T-helper 17 cell (primary cell): ENCODE measurements around the gene RSAD2. TPM values are rescaled to one million over a fixed set of nuclear protein-coding genes. Genes with fewer than 3 reads are reported as not detected.
"Not testable (repeated sequence)": the region's sequence is repeated elsewhere in the genome, so short reads cannot be mapped to it uniquely, and the experiment has no call there.

ENCODE experiments used
- ATAC-seq: fragments of 150-1000 bp; cut with Tn5 transposase; 2 replicates; pipeline ENCODE4 v1.10.0; 2021; ENCODE audit warnings: mild to moderate bottlenecking, moderate library complexity
- DNase-seq, 3 donors: peaks; one replicate each; pipeline versions ENCODE4 v3.0.0 to v3.0.0-alpha.2; 2020 to 2021
- H3K9me3 ChIP-seq: one replicate; pipeline ENCODE4 v1.7.0; 2013; ENCODE audit warnings: low read length, mild to moderate bottlenecking; ENCODE audit not compliant: control insufficient read depth, poor library complexity, severe bottlenecking
- H3K27ac Mint-ChIP-seq: one replicate; pipeline ENCODE4 v1.8.0; 2022; ENCODE audit warnings: mild to moderate bottlenecking, moderate library complexity, mixed read lengths
- H3K27me3 Mint-ChIP-seq: one replicate; pipeline ENCODE4 v1.8.0; 2022; ENCODE audit warnings: mixed read lengths
- H3K36me3 Mint-ChIP-seq: one replicate; pipeline ENCODE4 v1.8.0; 2022; ENCODE audit warnings: low read depth, mixed read lengths
- H3K4me1 Mint-ChIP-seq: one replicate; pipeline ENCODE4 v1.8.0; 2022; ENCODE audit warnings: mild to moderate bottlenecking, mixed read lengths
- H3K4me3 Mint-ChIP-seq: one replicate; pipeline ENCODE4 v1.8.0; 2022; ENCODE audit warnings: mild to moderate bottlenecking, moderate library complexity, mixed read lengths
- total RNA-seq, 4 donors: library from RNA in 2 of 4; stranded (reverse) in 2 of 4; gene quantifications; one replicate each; pipeline ENCODE4 v1.2.3 and lab custom pipeline; 2022 to 2026

Gene RSAD2
- total RNA-seq, 2 donors from 2014 or later = 4.1 to 4.7 TPM

- no peak overlapping the region for H3K27ac Mint-ChIP-seq
- peaks cover 41% of the 10 kb centered on the region for H3K4me1 Mint-ChIP-seq
- H3K9me3 ChIP-seq = no peaks in the 10 kb centered on the region
- peaks cover 7% of the 10 kb centered on the region for H3K36me3 Mint-ChIP-seq
- no peak overlapping the region for H3K4me3 Mint-ChIP-seq
- DNase-seq (no peak), ATAC-seq (no peak)
- no peaks in the 10 kb centered on the region for H3K27me3 Mint-ChIP-seq
Observed at GRCh38 chr2:6927753-6928152, 50.2 kb downstream of the RSAD2 start.

- ATAC-seq (no peak), DNase-seq (no peak)
- peaks cover 44% of the 10 kb centered on the region for H3K4me1 Mint-ChIP-seq
- no peak overlapping the region for H3K27ac Mint-ChIP-seq
- no peaks in the 10 kb centered on the region for H3K27me3 Mint-ChIP-seq
- H3K36me3 Mint-ChIP-seq = peaks cover 6% of the 10 kb centered on the region
- H3K9me3 ChIP-seq = no peaks in the 10 kb centered on the region
- H3K4me3 Mint-ChIP-seq = no peak overlapping the region
Observed at GRCh38 chr2:6928452-6928851, 50.9 kb downstream of the RSAD2 start.

- no peaks in the 10 kb centered on the region for H3K9me3 ChIP-seq
- DNase-seq = no peak
- no peak for ATAC-seq
- H3K4me1 Mint-ChIP-seq = peaks cover 40% of the 10 kb centered on the region
- no peak overlapping the region for H3K4me3 Mint-ChIP-seq
- H3K27ac Mint-ChIP-seq = no peak overlapping the region
- no peaks in the 10 kb centered on the region for H3K27me3 Mint-ChIP-seq
- H3K36me3 Mint-ChIP-seq = peaks cover under 1% of the 10 kb centered on the region
Observed at GRCh38 chr2:6929196-6929819, 51.7 kb downstream of the RSAD2 start.

GRCh38 chr2:6930923-6931647 lies 53.5 kb downstream of the RSAD2 start:
- Mint-ChIP-seq H3K27me3 (no peaks in the 10 kb centered on the region), H3K27ac (no peak overlapping the region), H3K36me3 (peaks cover 5% of the 10 kb centered on the region), H3K4me3 (no peak overlapping the region), H3K4me1 (peaks cover 35% of the 10 kb centered on the region)
- no peaks in the 10 kb centered on the region for H3K9me3 ChIP-seq
- DNase-seq (no peak), ATAC-seq (no peak)

- no peaks in the 10 kb centered on the region for H3K27me3 Mint-ChIP-seq
- peaks cover 34% of the 10 kb centered on the region for H3K4me1 Mint-ChIP-seq
- no peak overlapping the region for H3K27ac Mint-ChIP-seq
- H3K4me3 Mint-ChIP-seq = no peak overlapping the region
- H3K9me3 ChIP-seq = no peaks in the 10 kb centered on the region
- H3K36me3 Mint-ChIP-seq = peaks cover 5% of the 10 kb centered on the region
- DNase-seq (no peak), ATAC-seq (no peak)
Observed at GRCh38 chr2:6931753-6932152, 54.2 kb downstream of the RSAD2 start.

GRCh38 chr2:6932206-6932605 lies 54.6 kb downstream of the RSAD2 start:
- Mint-ChIP-seq H3K27me3 (no peaks in the 10 kb centered on the region), H3K4me1 (peaks cover 34% of the 10 kb centered on the region), H3K36me3 (peaks cover 5% of the 10 kb centered on the region), H3K4me3 (no peak overlapping the region), H3K27ac (no peak overlapping the region)
- ATAC-seq = no peak
- no peak for DNase-seq
- H3K9me3 ChIP-seq = no peaks in the 10 kb centered on the region

- H3K4me1 Mint-ChIP-seq = peaks cover 40% of the 10 kb centered on the region
Observed at GRCh38 chr2:6932828-6933227, 55.3 kb downstream of the RSAD2 start.

GRCh38 chr2:6933911-6934310 lies 56.3 kb downstream of the RSAD2 start:
- H3K4me3 Mint-ChIP-seq = no peak overlapping the region
- ATAC-seq (no peak), DNase-seq (no peak)
- H3K27me3 Mint-ChIP-seq = no peaks in the 10 kb centered on the region
- H3K36me3 Mint-ChIP-seq = peaks cover 5% of the 10 kb centered on the region
- H3K4me1 Mint-ChIP-seq = peaks cover 36% of the 10 kb centered on the region
- H3K27ac Mint-ChIP-seq = no peak overlapping the region
- no peaks in the 10 kb centered on the region for H3K9me3 ChIP-seq

More at GRCh38 chr2:6932828-6933227, 55.3 kb downstream of the RSAD2 start:
- DNase-seq (no peak), ATAC-seq (no peak)
- H3K9me3 ChIP-seq = no peaks in the 10 kb centered on the region
- Mint-ChIP-seq H3K4me3 (no peak overlapping the region), H3K36me3 (peaks cover 5% of the 10 kb centered on the region), H3K27me3 (no peaks in the 10 kb centered on the region), H3K27ac (no peak overlapping the region)

- Mint-ChIP-seq H3K36me3 (peaks cover 5% of the 10 kb centered on the region), H3K4me1 (peaks cover 36% of the 10 kb centered on the region), H3K4me3 (no peak overlapping the region), H3K27me3 (no peaks in the 10 kb centered on the region), H3K27ac (no peak overlapping the region)
- DNase-seq = no peak
- no peaks in the 10 kb centered on the region for H3K9me3 ChIP-seq
- ATAC-seq = no peak
Observed at GRCh38 chr2:6934345-6934744, 56.8 kb downstream of the RSAD2 start.

- peaks cover 33% of the 10 kb centered on the region for H3K4me1 Mint-ChIP-seq
- H3K9me3 ChIP-seq = no peaks in the 10 kb centered on the region
- no peak overlapping the region for H3K27ac Mint-ChIP-seq
- H3K4me3 Mint-ChIP-seq = no peak overlapping the region
- no peaks in the 10 kb centered on the region for H3K27me3 Mint-ChIP-seq
- H3K36me3 Mint-ChIP-seq = peaks cover 5% of the 10 kb centered on the region
- ATAC-seq = no peak
- no peak for DNase-seq
Observed at GRCh38 chr2:6934758-6935651, 57.4 kb downstream of the RSAD2 start.

GRCh38 chr2:6935652-6936020 lies 58.1 kb downstream of the RSAD2 start:
- not testable (repeated sequence) for ATAC-seq, H3K9me3 ChIP-seq, H3K36me3 Mint-ChIP-seq, H3K4me3 Mint-ChIP-seq, DNase-seq, H3K27me3 Mint-ChIP-seq, H3K27ac Mint-ChIP-seq
- H3K4me1 Mint-ChIP-seq = peaks cover 33% of the 10 kb centered on the region

GRCh38 chr2:6937157-6937556 lies 59.6 kb downstream of the RSAD2 start:
- H3K27me3 Mint-ChIP-seq = no peaks in the 10 kb centered on the region
- H3K36me3 Mint-ChIP-seq = peaks cover 16% of the 10 kb centered on the region
- H3K4me3 Mint-ChIP-seq = no peak overlapping the region
- no peak for DNase-seq
- H3K4me1 Mint-ChIP-seq = peaks cover 41% of the 10 kb centered on the region
- H3K9me3 ChIP-seq = no peaks in the 10 kb centered on the region
- no peak overlapping the region for H3K27ac Mint-ChIP-seq
- no peak for ATAC-seq

GRCh38 chr2:6937582-6937981 lies 60.0 kb downstream of the RSAD2 start:
- no peak overlapping the region for H3K4me3 Mint-ChIP-seq
- H3K27me3 Mint-ChIP-seq = no peaks in the 10 kb centered on the region
- no peak overlapping the region for H3K27ac Mint-ChIP-seq
- H3K9me3 ChIP-seq = no peaks in the 10 kb centered on the region
- ATAC-seq (no peak), DNase-seq (no peak)
- H3K4me1 Mint-ChIP-seq = peaks cover 44% of the 10 kb centered on the region
- peaks cover 19% of the 10 kb centered on the region for H3K36me3 Mint-ChIP-seq
